HepG2 (cell line): ENCODE data around the gene FAM118B. TPM values are rescaled to one million over a fixed set of nuclear protein-coding genes. Genes with fewer than 3 reads are reported as not detected.

Experiments
- GTF3A ChIP-seq: sonication (generic); formaldehyde crosslinking; conservative IDR thresholded peaks from 2 replicates; pipeline ENCODE4 v1.4.0; 2020; ENCODE audit warnings: mild to moderate bottlenecking, missing genetic modification reagents
- HDAC1 ChIP-seq: sonication (generic); formaldehyde crosslinking; IDR thresholded peaks from 2 replicates; pipeline ENCODE4 v1.5.1; 2020; ENCODE audit warnings: mild to moderate bottlenecking, missing genetic modification reagents
- HOXA9 ChIP-seq: sonication (generic); formaldehyde crosslinking; IDR thresholded peaks from 2 replicates; pipeline ENCODE4 v1.8.1; 2022; ENCODE audit warnings: missing genetic modification reagents, mild to moderate bottlenecking, moderate library complexity, borderline replicate concordance
- JUND ChIP-seq: sonication (generic); formaldehyde crosslinking; IDR thresholded peaks from 2 replicates; pipeline ENCODE4 v1.8.0; 2022; ENCODE audit warnings: mild to moderate bottlenecking, missing genetic modification reagents
- NFE2 ChIP-seq: sonication (generic); formaldehyde crosslinking; IDR thresholded peaks from 2 replicates; pipeline ENCODE4 v1.4.0; 2020; ENCODE audit warnings: missing genetic modification reagents
- NR2F2 ChIP-seq: IDR thresholded peaks from 2 replicates; pipeline ENCODE4 v1.6.1; 2012; ENCODE audit warnings: low read depth, inconsistent platforms, borderline replicate concordance
- POLR2G ChIP-seq: fragments of 200-400 bp; formaldehyde crosslinking; IDR thresholded peaks from 2 replicates; pipeline ENCODE4 v1.6.1; 2018; ENCODE audit warnings: mild to moderate bottlenecking, low read depth, low read length, moderate library complexity
- SKIL ChIP-seq: sonication (generic); formaldehyde crosslinking; IDR thresholded peaks from 2 replicates; pipeline ENCODE4 v1.8.0; 2022; ENCODE audit warnings: missing genetic modification reagents, mild to moderate bottlenecking, moderate library complexity, borderline replicate concordance
- SOX5 ChIP-seq: IDR thresholded peaks from 2 replicates; pipeline ENCODE4 v1.6.1; 2016; ENCODE audit warnings: borderline replicate concordance
- SPEN ChIP-seq: sonication (generic); formaldehyde crosslinking; IDR thresholded peaks from 2 replicates; pipeline ENCODE4 v1.5.1; 2020; ENCODE audit warnings: low read depth, mild to moderate bottlenecking, missing genetic modification reagents
- STAG1 ChIP-seq: sonication (generic); formaldehyde crosslinking; IDR thresholded peaks from 2 replicates; pipeline ENCODE4 v1.4.0; 2020; ENCODE audit warnings: missing genetic modification reagents
- ZBTB10 ChIP-seq: sonication (generic); formaldehyde crosslinking; IDR thresholded peaks from 2 replicates; pipeline ENCODE4 v1.4.0; 2020; ENCODE audit warnings: missing genetic modification reagents, borderline replicate concordance
- ZNF264 ChIP-seq: sonication (generic); formaldehyde crosslinking; IDR thresholded peaks from 2 replicates; pipeline ENCODE4 v1.4.0; 2020; ENCODE audit warnings: missing genetic modification reagents
- ZNF329 ChIP-seq: sonication (generic); formaldehyde crosslinking; IDR thresholded peaks from 2 replicates; pipeline ENCODE4 v1.9.0; 2021; ENCODE audit warnings: low read depth, mild to moderate bottlenecking, missing genetic modification reagents
- ZNF362 ChIP-seq: sonication (generic); formaldehyde crosslinking; IDR thresholded peaks from 2 replicates; pipeline ENCODE4 v1.4.0; 2020; ENCODE audit warnings: missing genetic modification reagents, mild to moderate bottlenecking, borderline replicate concordance
- ZNF414 ChIP-seq: sonication (generic); formaldehyde crosslinking; IDR thresholded peaks from 2 replicates; pipeline ENCODE4 v1.5.0; 2020; ENCODE audit warnings: missing genetic modification reagents
- ZNF513 ChIP-seq: sonication (generic); formaldehyde crosslinking; conservative IDR thresholded peaks from 2 replicates; pipeline ENCODE4 v1.5.0; 2020; ENCODE audit warnings: missing genetic modification reagents
- ZNF530 ChIP-seq: sonication (generic); formaldehyde crosslinking; IDR thresholded peaks from 2 replicates; pipeline ENCODE4 v1.5.0; 2020; ENCODE audit warnings: low read depth, mild to moderate bottlenecking, missing genetic modification reagents
- ZNF850 ChIP-seq: sonication (generic); formaldehyde crosslinking; conservative IDR thresholded peaks from 2 replicates; pipeline ENCODE4 v1.9.0; 2021; ENCODE audit warnings: mild to moderate bottlenecking, missing genetic modification reagents
- polyA plus RNA-seq, 8 experiments: library from polyadenylated mRNA; depleted of rRNA in 3 of 8; stranded (reverse) in 7 of 8; unstranded in 1 of 8; fragments of >200 nt; fragmentation: Illumina TruSeq in 4 of 8; extraction: Trizol in 4 of 8; gene quantifications; 2 replicates each; pipeline versions ENCODE4 v1.2.1 to v1.2.3, GENCODE V29; 2011 to 2016; ENCODE audit warnings: low read depth in 4 of 8, missing spikeins in 1 of 8, mixed read lengths in 1 of 8; ENCODE audit not compliant: insufficient read depth in 1 of 8
- total RNA-seq, 5 experiments: library from RNA; depleted of rRNA; stranded (reverse); fragments of >200 nt; fragmentation: Illumina TruSeq; extraction: Trizol; gene quantifications; 2 replicates each; pipeline ENCODE4 v1.2.3, GENCODE V29; 2016; ENCODE audit warnings: low read depth in 1 of 5

Gene FAM118B
- total and polyA plus RNA-seq, 2 of the 13 experiments (the other 11 are each of a cell fraction or from before 2014, with no cell fraction given): 10.2 to 25.7 TPM

GRCh38 chr11:126211236-126212088 is at the start of gene FAM118B, which contains the start of gene RPUSD4 (continued):
- TF ChIP-seq POLR2G (peak; percentile 87), GTF3A (0 out of 2 replicates have a peak, but pooled peaks have one; percentile 87), SOX5 (CRISPR knock-in tag) (peak; percentile 60; the same call in 1 of the 2 replicates), ZNF513 (CRISPR knock-in tag) (no peak), ZBTB10 (no peak), ZNF414 (CRISPR knock-in tag) (peak; percentile 90), ZNF264 (CRISPR knock-in tag) (peak; percentile 40; the same call in 1 of the 2 replicates), ZNF530 (CRISPR knock-in tag) (no peak), ZNF329 (no peak), NFE2 (CRISPR knock-in tag) (no peak), ZNF850 (CRISPR knock-in tag) (no peak), JUND (no peak), STAG1 (CRISPR knock-in tag) (no peak), HDAC1 (CRISPR knock-in tag) (peak; percentile 94), SPEN (CRISPR knock-in tag) (peak; percentile 42; the same call in 1 of the 2 replicates), NR2F2 (no peak), SKIL (CRISPR knock-in tag) (no peak), HOXA9 (no peak), ZNF362 (CRISPR knock-in tag) (no peak)
